Measurements from ENCODE around the gene SP4.

Gene SP4

DNA sequence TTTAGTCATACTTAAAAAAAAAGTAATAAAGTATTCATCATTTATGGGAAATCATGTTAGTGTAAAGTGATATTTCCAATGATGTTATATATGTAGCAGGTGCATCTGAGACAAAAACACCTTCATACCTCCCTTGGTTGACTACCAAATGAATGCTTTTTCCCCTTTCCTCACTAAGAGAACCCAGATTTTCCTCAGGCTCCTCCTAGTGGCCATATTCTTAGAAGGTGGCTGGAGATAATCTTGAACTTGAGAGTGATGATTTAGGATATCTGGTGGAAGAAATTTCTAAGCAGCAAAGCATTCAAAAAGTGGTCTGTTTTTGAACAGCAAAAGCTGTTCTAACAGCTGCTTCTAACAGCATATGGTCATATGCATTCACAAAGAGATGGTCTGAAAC is 98.1 kb downstream of the SP4 start:
- TF ChIP-seq GATA3 (IDR thresholded peaks at IDR 0.05; ENCODE audit: low read depth, low read length) (no peak), GATA2 (IDR thresholded peaks at IDR 0.05; ENCODE audit: low read depth, low read length) (no peak)

GRCh38 chr7:21526448-21526847 is 98.6 kb downstream of the SP4 start:
- no peak for TF ChIP-seq GATA2 (IDR thresholded peaks at IDR 0.05; ENCODE audit: low read depth, low read length)
- no peak for TF ChIP-seq GATA3 (IDR thresholded peaks at IDR 0.05; ENCODE audit: low read depth, low read length)

DNA sequence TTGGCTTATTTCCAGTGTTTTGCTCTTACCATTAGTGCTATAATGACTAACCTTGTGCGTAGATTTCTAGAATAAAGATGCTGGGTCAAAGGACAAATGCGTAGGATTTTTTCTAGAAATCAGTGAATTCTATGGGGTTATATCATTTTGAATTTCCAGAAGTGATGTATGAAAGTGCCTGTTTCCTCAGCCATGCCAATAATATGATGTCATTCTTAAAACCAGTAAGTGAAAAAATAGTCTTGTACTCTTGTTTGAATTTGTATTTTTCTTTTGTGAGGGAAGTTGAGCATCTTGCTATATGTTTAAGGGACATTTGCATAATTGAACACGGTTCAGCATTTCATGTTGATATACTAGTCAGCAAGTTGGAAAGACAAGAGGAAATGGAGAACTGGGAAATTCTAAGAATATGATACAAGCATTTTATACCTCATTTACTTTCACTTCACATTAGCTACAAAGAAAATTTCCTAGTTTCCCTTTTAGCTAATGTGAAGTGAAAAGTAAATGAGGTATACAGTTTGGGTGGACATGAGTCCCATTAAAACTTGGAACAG is 111.1 kb downstream of the SP4 start:
- no peak for TF ChIP-seq GATA3 (IDR thresholded peaks at IDR 0.05; ENCODE audit: low read depth, low read length)
- no peak for TF ChIP-seq GATA2 (IDR thresholded peaks at IDR 0.05; ENCODE audit: low read depth, low read length)

DNA sequence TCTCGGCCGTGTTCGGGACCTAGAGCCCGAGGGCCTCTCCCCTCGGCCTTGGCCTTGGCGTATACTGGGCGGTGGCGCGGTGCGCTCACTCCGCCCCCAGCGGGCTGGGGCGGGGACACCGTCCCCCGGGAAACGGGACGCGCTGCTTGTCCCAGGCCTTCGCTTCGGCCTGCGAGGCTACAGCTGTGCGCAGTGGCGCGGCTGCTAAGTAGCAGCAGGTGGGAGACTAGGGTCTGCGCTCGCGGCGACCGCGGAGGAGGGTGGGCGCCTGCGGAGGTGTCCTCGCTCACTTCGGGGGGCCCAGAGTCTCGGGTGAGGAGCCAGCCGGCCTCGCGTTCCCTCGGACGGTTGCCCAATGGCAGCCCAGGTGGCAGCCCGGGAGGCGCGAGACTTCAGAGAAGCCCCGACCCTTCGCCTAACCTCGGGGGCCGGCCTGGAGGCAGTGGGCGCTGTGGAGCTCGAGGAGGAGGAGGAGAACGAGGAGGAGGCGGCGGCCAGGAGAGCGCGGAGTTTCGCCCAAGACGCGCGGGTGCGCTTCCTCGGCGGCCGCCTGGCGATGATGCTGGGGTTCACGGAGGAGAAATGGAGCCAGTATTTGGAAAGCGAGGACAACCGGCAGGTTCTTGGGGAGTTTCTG is 115.1 kb downstream of the SP4 start, which contains the start of gene DNAH11:
TSS of gene DNAH11 (plus strand) at position 149 of the 637 bp plus-strand sequence. CDS start at position 356, 207 bp downstream.
- TF ChIP-seq GATA2 (IDR thresholded peaks at IDR 0.05; ENCODE audit: low read depth, low read length) (no peak), GATA3 (IDR thresholded peaks at IDR 0.05; ENCODE audit: low read depth, low read length) (no peak)

DNA sequence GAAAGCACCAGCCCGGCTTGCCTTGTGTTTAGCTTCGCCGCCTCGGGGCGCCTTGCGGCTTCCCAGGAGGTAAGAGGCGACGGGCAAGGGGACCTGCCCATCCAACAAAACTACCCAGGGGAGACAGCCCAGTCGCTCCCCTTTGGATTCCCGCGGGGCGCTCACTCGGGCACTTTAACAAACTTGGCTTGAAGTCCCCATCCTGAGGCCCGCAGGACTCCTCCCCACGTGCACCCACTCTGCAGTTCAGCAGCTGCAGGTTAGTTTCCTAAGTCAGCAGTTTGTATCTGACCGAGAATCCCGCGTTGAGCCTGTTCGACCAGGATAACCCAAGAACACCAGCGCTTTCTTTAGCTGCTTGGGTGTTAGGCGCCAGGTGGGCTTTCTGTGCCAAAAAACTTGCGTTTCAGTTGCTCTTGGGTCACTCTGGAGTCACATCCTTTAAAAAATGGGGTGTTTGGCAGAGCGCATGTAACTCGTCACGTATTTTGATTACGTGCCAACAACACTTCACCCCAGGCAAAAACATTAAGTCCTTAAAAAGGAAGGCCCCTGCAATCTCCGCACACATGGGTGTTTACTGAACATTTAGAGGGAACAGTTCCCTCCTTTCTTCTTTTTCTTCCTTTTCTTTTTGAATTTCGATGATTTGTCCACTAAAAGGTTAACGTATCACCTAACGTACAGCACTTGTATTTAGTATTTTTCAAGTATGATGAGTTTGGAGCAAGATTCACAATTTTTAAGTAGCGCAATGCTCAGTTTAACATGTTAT is 115.8 kb downstream of the SP4 start:
- no peak for TF ChIP-seq GATA2 (IDR thresholded peaks at IDR 0.05; ENCODE audit: low read depth, low read length)
- no peak for TF ChIP-seq GATA3 (IDR thresholded peaks at IDR 0.05; ENCODE audit: low read depth, low read length)

GRCh38 chr7:21544303-21544656 is 116.4 kb downstream of the SP4 start:
- TF ChIP-seq GATA3 (IDR thresholded peaks at IDR 0.05; ENCODE audit: low read depth, low read length) (no peak), GATA2 (IDR thresholded peaks at IDR 0.05; ENCODE audit: low read depth, low read length) (no peak)

DNA sequence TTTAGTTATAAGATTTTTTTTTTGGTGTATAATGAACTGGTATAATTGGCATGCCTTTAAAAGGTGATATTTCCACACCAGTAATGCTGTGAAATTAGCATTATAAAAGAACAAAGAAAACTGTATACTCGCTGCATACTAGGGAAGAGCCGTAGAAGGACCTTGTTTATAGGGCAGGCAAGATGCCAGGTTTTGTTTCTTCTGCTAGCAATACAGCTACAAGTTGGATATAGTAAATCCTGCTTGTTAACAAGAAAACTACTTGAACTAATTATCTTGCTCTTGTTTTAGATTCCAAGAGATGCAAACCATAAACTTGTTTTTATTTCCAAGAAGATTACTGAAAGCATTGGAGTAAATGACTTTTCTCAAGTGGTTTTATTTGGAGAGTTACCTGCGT is 116.8 kb downstream of the SP4 start:
- TF ChIP-seq GATA2 (IDR thresholded peaks at IDR 0.05; ENCODE audit: low read depth, low read length): no peak

DNA sequence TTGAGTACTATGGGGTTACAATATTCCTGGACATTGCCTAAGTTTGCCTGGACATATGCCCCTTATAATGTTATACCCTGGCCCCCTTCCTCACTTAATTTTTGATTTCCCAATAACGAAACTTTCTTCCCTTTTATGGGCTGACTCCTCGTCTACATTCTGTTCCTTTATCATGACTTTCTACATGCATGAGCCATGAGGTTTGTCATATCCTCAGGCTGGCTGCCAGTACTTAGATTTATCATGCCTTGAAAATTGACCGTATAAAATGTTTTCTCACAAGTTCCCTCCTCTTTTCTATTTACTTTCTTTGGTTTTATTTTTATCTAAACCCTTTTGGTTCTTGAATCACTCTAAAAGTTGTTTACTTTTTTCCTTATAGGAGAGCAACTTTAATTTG is 119.6 kb downstream of the SP4 start:
- TF ChIP-seq GATA2 (IDR thresholded peaks at IDR 0.05; ENCODE audit: low read depth, low read length) (no peak), GATA3 (IDR thresholded peaks at IDR 0.05; ENCODE audit: low read depth, low read length) (no peak)

GRCh38 chr7:21548491-21548890 is 120.6 kb downstream of the SP4 start:
- TF ChIP-seq GATA3 (IDR thresholded peaks at IDR 0.05; ENCODE audit: low read depth, low read length): no peak
- no peak for TF ChIP-seq GATA2 (IDR thresholded peaks at IDR 0.05; ENCODE audit: low read depth, low read length)

GRCh38 chr7:21550076-21550475 is 122.2 kb downstream of the SP4 start:
- TF ChIP-seq GATA3 (IDR thresholded peaks at IDR 0.05; ENCODE audit: low read depth, low read length): no peak
- TF ChIP-seq GATA2 (IDR thresholded peaks at IDR 0.05; ENCODE audit: low read depth, low read length): no peak

GRCh38 chr7:21550821-21551531 is 123.1 kb downstream of the SP4 start:
- no peak for TF ChIP-seq GATA3 (IDR thresholded peaks at IDR 0.05; ENCODE audit: low read depth, low read length)

- no peak for TF ChIP-seq GATA3 (IDR thresholded peaks at IDR 0.05; ENCODE audit: low read depth, low read length)
Observed at GRCh38 chr7:21562385-21562784, 134.5 kb downstream of the SP4 start.
